Measurements from ENCODE around the gene BUD13.

DNA sequence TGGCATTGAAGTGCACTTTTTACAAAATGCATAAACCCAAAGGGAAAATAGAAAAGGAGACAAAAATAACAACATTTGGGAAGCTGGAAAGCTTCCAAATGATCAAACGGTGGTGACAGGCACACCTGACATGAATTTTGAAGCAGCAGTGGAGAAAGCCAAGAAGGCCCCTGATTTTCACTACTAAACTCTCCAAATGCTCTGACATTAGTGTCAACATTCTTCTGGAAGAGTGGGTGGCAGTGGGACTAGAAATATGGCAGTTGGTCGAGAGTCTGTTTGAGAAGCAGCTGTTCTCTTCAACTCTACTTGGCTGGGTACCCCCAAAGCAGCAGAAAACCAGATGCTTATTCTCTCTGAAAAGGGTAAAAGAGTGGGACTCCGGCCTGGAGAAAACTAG lies 31.2 kb upstream of the BUD13 start:
- TF ChIP-seq, protein P1, sequence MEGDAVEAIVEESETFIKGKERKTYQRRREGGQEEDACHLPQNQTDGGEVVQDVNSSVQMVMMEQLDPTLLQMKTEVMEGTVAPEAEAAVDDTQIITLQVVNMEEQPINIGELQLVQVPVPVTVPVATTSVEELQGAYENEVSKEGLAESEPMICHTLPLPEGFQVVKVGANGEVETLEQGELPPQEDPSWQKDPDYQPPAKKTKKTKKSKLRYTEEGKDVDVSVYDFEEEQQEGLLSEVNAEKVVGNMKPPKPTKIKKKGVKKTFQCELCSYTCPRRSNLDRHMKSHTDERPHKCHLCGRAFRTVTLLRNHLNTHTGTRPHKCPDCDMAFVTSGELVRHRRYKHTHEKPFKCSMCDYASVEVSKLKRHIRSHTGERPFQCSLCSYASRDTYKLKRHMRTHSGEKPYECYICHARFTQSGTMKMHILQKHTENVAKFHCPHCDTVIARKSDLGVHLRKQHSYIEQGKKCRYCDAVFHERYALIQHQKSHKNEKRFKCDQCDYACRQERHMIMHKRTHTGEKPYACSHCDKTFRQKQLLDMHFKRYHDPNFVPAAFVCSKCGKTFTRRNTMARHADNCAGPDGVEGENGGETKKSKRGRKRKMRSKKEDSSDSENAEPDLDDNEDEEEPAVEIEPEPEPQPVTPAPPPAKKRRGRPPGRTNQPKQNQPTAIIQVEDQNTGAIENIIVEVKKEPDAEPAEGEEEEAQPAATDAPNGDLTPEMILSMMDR (conservative IDR thresholded peaks at IDR 0.05; ENCODE audit: low read length) = no peak
- no peak for TF ChIP-seq EZH2phosphoT487 (IDR thresholded peaks at IDR 0.05; ENCODE audit: borderline replicate concordance)
